A549 (cell line): ENCODE data around the gene CLDN11. TPM values are rescaled to one million over a fixed set of nuclear protein-coding genes. Genes with fewer than 3 reads are reported as not detected.

Experiments
- ATAC-seq, 2 experiments: fragments of 200-7000 bp in 1 of 2; fragments of >200 bp in 1 of 2; cut with Nextera tagmentation in 1 of 2; cut with Tn5 transposase in 1 of 2; 3 replicates each; pipeline versions ENCODE4 v1.8.0 to v1.9.1; 2018 to 2020; ENCODE audit warnings: mild to moderate bottlenecking in 1 of 2, moderate library complexity in 1 of 2
- CTCF ChIA-PET: fragments of 300-600 bp; sonication (Branson Sonifier 250); formaldehyde crosslinking; extraction: SDS; loops from one replicate; lab custom pipeline; 2021; ENCODE audit warnings: antibody characterized with exemption, inconsistent platforms; lab: Yijun Ruan, JAX
- POLR2A ChIA-PET: fragments of 350-600 bp; formaldehyde crosslinking; extraction: SDS; loops from one replicate; lab custom pipeline; 2021; ENCODE audit warnings: antibody characterized with exemption, inconsistent platforms; lab: Yijun Ruan, JAX
- DNase-seq, 2 experiments: peaks; one replicate each; pipeline versions ENCODE4 v3.0.0 to v3.0.0-alpha.2; 2011 to 2016; ENCODE audit warnings: low read depth in 1 of 2, low spot score in 1 of 2
- FAIRE-seq: peaks from 2 replicates; lab custom pipeline; 2011; peaks lifted over from hg19 to GRCh38; lab: Jason Lieb, UNC
- H3K27ac ChIP-seq, 2 experiments: fragments of >200 bp; sonication (Bioruptor Twin); formaldehyde crosslinking; 3 replicates each; pipeline ENCODE4 v1.5.1; 2016 to 2017
- H3K4me1 ChIP-seq: fragments of >200 bp; sonication (Bioruptor Twin); formaldehyde crosslinking; 3 replicates; pipeline ENCODE4 v1.6.1; 2016
- H3K4me2 ChIP-seq: fragments of >200 bp; sonication (Bioruptor Twin); formaldehyde crosslinking; 3 replicates; pipeline ENCODE4 v1.6.1; 2016
- H3K4me3 ChIP-seq: fragments of >200 bp; sonication (Bioruptor Twin); formaldehyde crosslinking; 3 replicates; pipeline ENCODE4 v1.5.1; 2016
- H3K9me3 ChIP-seq: fragments of >200 bp; sonication (Bioruptor Twin); formaldehyde crosslinking; 3 replicates; pipeline ENCODE4 v1.6.1; 2016
- ATOH8 ChIP-seq: fragments of 250-450 bp; sonication (Bioruptor Pico); IDR thresholded peaks from 2 replicates; pipeline ENCODE4 v1.5.0; 2020; ENCODE audit warnings: low read depth, mild to moderate bottlenecking, moderate library complexity
- CBX2 ChIP-seq: fragments of 200-600 bp; sonication (generic); IDR thresholded peaks from 2 replicates; pipeline ENCODE4 v1.6.1; 2016; ENCODE audit warnings: low read depth, mild to moderate bottlenecking, borderline replicate concordance
- CHD4 ChIP-seq: fragments of 200-600 bp; sonication (generic); IDR thresholded peaks from 2 replicates; pipeline ENCODE4 v1.6.1; 2016; ENCODE audit warnings: antibody characterized with exemption, mild to moderate bottlenecking, borderline replicate concordance
- CTCF ChIP-seq: fragments of >200 bp; sonication (Bioruptor Twin); formaldehyde crosslinking; IDR thresholded peaks from 3 replicates; pipeline ENCODE4 v1.5.1; 2016
- EHF ChIP-seq: fragments of 250-450 bp; sonication (Bioruptor Pico); IDR thresholded peaks from 2 replicates; pipeline ENCODE4 v1.5.0; 2020; ENCODE audit warnings: mild to moderate bottlenecking
- ELK1 ChIP-seq: fragments of 150-350 bp; IDR thresholded peaks from 2 replicates; pipeline ENCODE4 v1.6.1; 2014; ENCODE audit warnings: low read depth, mild to moderate bottlenecking, low read length
- ESRRA ChIP-seq: fragments of 150-350 bp; IDR thresholded peaks from 2 replicates; pipeline ENCODE4 v1.6.1; 2014; ENCODE audit warnings: mild to moderate bottlenecking, low read length, borderline replicate concordance
- FOXS1 ChIP-seq: fragments of 250-450 bp; sonication (Bioruptor Pico); IDR thresholded peaks from 2 replicates; pipeline ENCODE4 v1.5.0; 2020; ENCODE audit warnings: mild to moderate bottlenecking, moderate library complexity
- HDAC2 ChIP-seq: fragments of 200-600 bp; sonication (generic); IDR thresholded peaks from 2 replicates; pipeline ENCODE4 v1.6.1; 2016
- HEYL ChIP-seq: fragments of 250-450 bp; sonication (Bioruptor Pico); IDR thresholded peaks from 2 replicates; pipeline ENCODE4 v1.8.0; 2021; ENCODE audit warnings: mild to moderate bottlenecking, moderate library complexity
- HOXB13 ChIP-seq: fragments of 250-450 bp; sonication (Bioruptor Pico); IDR thresholded peaks from 2 replicates; pipeline ENCODE4 v1.5.0; 2020; ENCODE audit warnings: low read depth, mild to moderate bottlenecking, moderate library complexity
- MAX ChIP-seq: IDR thresholded peaks from 2 replicates; pipeline ENCODE4 v1.6.1; 2012
- PHF8 ChIP-seq: fragments of 200-600 bp; sonication (generic); IDR thresholded peaks from 2 replicates; pipeline ENCODE4 v1.6.1; 2016; ENCODE audit warnings: low read depth, mild to moderate bottlenecking, antibody characterized with exemption, moderate library complexity, borderline replicate concordance
- POLR2AphosphoS2 ChIP-seq: conservative IDR thresholded peaks from 2 replicates; pipeline ENCODE4 v1.6.1; 2012; ENCODE audit warnings: low read length, improper control_type of control experiment, inconsistent platforms
- RAD21 ChIP-seq, 2 experiments: fragments of >200 bp in 1 of 2; sonication (Bioruptor Twin) in 1 of 2; formaldehyde crosslinking in 1 of 2; IDR thresholded peaks in 1 of 2; conservative IDR thresholded peaks in 1 of 2; 2 replicates in 1 of 2; 3 replicates in 1 of 2; pipeline ENCODE4 v1.6.1; 2012 to 2018; ENCODE audit warnings: inconsistent platforms in 1 of 2
- REST ChIP-seq: fragments of 200-600 bp; sonication (generic); IDR thresholded peaks from 2 replicates; pipeline ENCODE4 v1.6.1; 2016; ENCODE audit warnings: antibody characterized with exemption, mild to moderate bottlenecking, moderate library complexity
- SMC3 ChIP-seq: fragments of >200 bp; sonication (Bioruptor Twin); formaldehyde crosslinking; IDR thresholded peaks from 3 replicates; pipeline ENCODE4 v1.6.1; 2018; ENCODE audit warnings: inconsistent platforms
- WGBS: methylation state at CpG from one replicate; pipeline ENCODE4 v1.1.6; 2017; ENCODE audit errors: missing lambda C conversion rate; 5-methylcytosine and 5-hydroxymethylcytosine counted together
- polyA minus RNA-seq: library from RNA; depleted of rRNA, polyadenylated mRNA; stranded (reverse); fragments of >200 nt; gene quantifications from 2 replicates; pipeline ENCODE4 v1.2.3, GENCODE V29; 2011; rRNA and poly(A)+ RNA removed
- polyA plus RNA-seq, 4 experiments: library from polyadenylated mRNA; depleted of rRNA in 3 of 4; stranded (reverse); fragments of >200 nt; fragmentation: RNase III in 1 of 4; extraction: RNeasy Plus Mini Kit Qiagen cat#74134 plus additional on column Dnase treatment in 1 of 4; gene quantifications; 2 replicates in 3 of 4; 3 replicates in 1 of 4; pipeline ENCODE4 v1.2.3, GENCODE V29; 2011 to 2017

Gene CLDN11
- polyA plus RNA-seq (2011; rRNA removed) (0.42 and 0.44 TPM in 2 replicates), polyA plus RNA-seq (2017; fragmentation: RNase III; extraction: RNeasy Plus Mini Kit Qiagen cat#74134 plus additional on column Dnase treatment) (0.42 to 0.61 TPM (median 0.56 TPM) in 3 replicates), polyA minus RNA-seq (0.21 and 0.49 TPM in 2 replicates)
- 0.32 and 0.42 TPM in 2 replicates for polyA plus RNA-seq (2012; cell fraction: cytosol; rRNA removed)
- 2.6 and 3.2 TPM in 2 replicates for polyA plus RNA-seq (2012; cell fraction: nucleus; rRNA removed)

- Histone ChIP-seq H3K4me3 (no peak within 1 kb of the TSS), H3K9me3 (no peaks in the 10 kb centered on the region), H3K4me1 (no peaks in the 10 kb centered on the region), H3K4me2 (peak within 1 kb of the TSS; percentile 13; the same call in 1 of the 3 replicates), H3K27ac (no peak within 1 kb of the TSS)
- DNase-seq (no peak), FAIRE-seq (no peak), ATAC-seq (peak in 1 of 2 experiments; percentile 27; a peak in 1 of 6 replicates)
- TF ChIP-seq REST (no peak), ESRRA (no peak), ATOH8 (CRISPR knock-in tag) (no peak), HDAC2 (no peak), MAX (no peak), EHF (CRISPR knock-in tag) (no peak), ELK1 (no peak), PHF8 (no peak), FOXS1 (CRISPR knock-in tag) (no peak), HOXB13 (no peak), CBX2 (no peak), HEYL (CRISPR knock-in tag) (no peak), CHD4 (no peak)
- ChIA-PET POLR2A (no interaction called here), CTCF (interaction anchor here (1.3 to 10.5 kb wide), 2 partner anchors 11 to 394 kb away, joined by 4 to 277 read pairs; no protein-coding TSS in a partner anchor)
- WGBS = 86% methylated on average over 56 of the region's 79 CpGs
Observed at GRCh38 chr3:170418422-170419398, at the start of gene CLDN11. CLDN11 (plus strand) TSS chr3:170418868; CDS start chr3:170419067, 199 bp downstream.

- POLR2A ChIA-PET = interaction anchor here (0.5 to 1.4 kb wide), 2 partner anchors 9 to 12 kb away, joined by 4 to 6 read pairs; partner anchors contain the start of gene SKIL
Observed at GRCh38 chr3:170368921-170369320, 49.7 kb upstream of the CLDN11 start.

More at GRCh38 chr3:170368921-170369320, 49.7 kb upstream of the CLDN11 start:
- TF ChIP-seq POLR2AphosphoS2 (no peak), RAD21 (conservative IDR thresholded peaks at IDR 0.05 in 1 of 2, IDR thresholded peaks at IDR 0.05 in 1 of 2) (peak; percentile 13 to 37; a peak in 1 of 5 replicates), CTCF (peak; percentile 49), SMC3 (0 out of 3 replicates have a peak, but pooled peaks have one; percentile 12)
- Histone ChIP-seq H3K4me3 (no peak overlapping the region), H3K4me2 (peak overlapping the region; percentile 48; the same call in 1 of the 3 replicates), H3K27ac (no peak overlapping the region), H3K4me1 (peaks cover 68% of the 10 kb centered on the region), H3K9me3 (no peaks in the 10 kb centered on the region)
- no peak for DNase-seq
- FAIRE-seq = no peak
- 53% methylated on average over 2 of the region's 2 CpGs for WGBS
- CTCF ChIA-PET = interaction anchor here (0.6 to 1.8 kb wide), 5 partner anchors 8 to 185 kb away, joined by 3 to 9 read pairs (median 5); partner anchors contain the start of gene SKIL
- ATAC-seq = no peak
